Heart right ventricle (tissue), 16 donors: ENCODE data around the gene FRAS1. TPM values are rescaled to one million over a fixed set of nuclear protein-coding genes. Genes with fewer than 3 reads are reported as not detected.

Experiments used
- ATAC-seq, 8 donors: fragments of 200-7000 bp; cut with Tn5 transposase; one replicate each; pipeline ENCODE4 v1.9.1; 2020; ENCODE audit warnings: mild to moderate bottlenecking in 8 of 8, moderate library complexity in 8 of 8, moderate number of reproducible peaks in 1 of 8
- DNase-seq, 2 donors: peaks; one replicate each; pipeline ENCODE4 v3.0.0-alpha.2; 2020
- H3K27ac ChIP-seq, 10 donors: fragments of 200-600 bp; sonication (generic) in 2 of 10; one replicate each; pipeline versions ENCODE4 v1.5.0 to v1.8.0; 2020 to 2022; ENCODE audit warnings: mild to moderate bottlenecking in 3 of 10
- H3K27me3 ChIP-seq, 7 donors: fragments of 200-600 bp; one replicate each; pipeline ENCODE4 v1.8.0; 2021 to 2022; ENCODE audit warnings: mild to moderate bottlenecking in 2 of 7
- H3K36me3 ChIP-seq, 9 donors: fragments of 200-600 bp; sonication (generic) in 1 of 9; one replicate each; pipeline versions ENCODE4 v1.5.0 to v1.8.0; 2020 to 2022; ENCODE audit warnings: mild to moderate bottlenecking in 2 of 9
- H3K4me1 ChIP-seq, 9 donors: fragments of 200-600 bp; sonication (generic) in 1 of 9; one replicate each; pipeline versions ENCODE4 v1.5.0 to v1.8.0; 2020 to 2022; ENCODE audit warnings: mild to moderate bottlenecking in 4 of 9
- H3K4me3 ChIP-seq, 10 donors: fragments of 200-600 bp; sonication (generic) in 2 of 10; one replicate each; pipeline versions ENCODE4 v1.5.0 to v1.8.0; 2020 to 2022; ENCODE audit warnings: mild to moderate bottlenecking in 7 of 10, moderate library complexity in 2 of 10
- H3K9me3 ChIP-seq, 11 donors: fragments of 200-600 bp in 10 of 11; sonication (generic) in 2 of 11; one replicate each; pipeline versions ENCODE4 v1.5.0 to v1.8.0; 2013 to 2022; ENCODE audit warnings: mild to moderate bottlenecking in 2 of 11, control low read depth in 1 of 11, moderate library complexity in 1 of 11
- CTCF ChIP-seq, 9 donors: fragments of 200-600 bp; sonication (generic) in 2 of 9; IDR thresholded peaks; one replicate each; pipeline versions ENCODE4 v1.5.0 to v1.8.0; 2021 to 2022; ENCODE audit warnings: antibody characterized with exemption in 9 of 9, mild to moderate bottlenecking in 5 of 9, moderate library complexity in 1 of 9
- WGBS, 2 donors: extraction: QIAGEN DNeasy Blood & Tissue Kit; methylation state at CpG; one replicate each; pipeline ENCODE4 v1.1.7; 2013; ENCODE audit warnings: inconsistent platforms in 1 of 2; 5-methylcytosine and 5-hydroxymethylcytosine counted together
- intact Hi-C, 10 donors: fragments of 100-400 bp; cut with DNase I; formaldehyde crosslinking; loops; one replicate each; pipeline versions ENCODE4 v1.11.1 to v1.14.2; 2022
- polyA plus RNA-seq, 2 donors: library from polyadenylated mRNA; stranded (reverse); fragments of 200-250 nt; gene quantifications; one replicate each; pipeline ENCODE4 v1.2.3, GENCODE V29; 2013
- total RNA-seq, 10 donors: library from RNA; stranded (reverse); fragmentation: NEBNext Ultra II Directional in 3 of 10; extraction: Animal tissue kit (Norgen Biotek cat#: 25700) in 3 of 10; gene quantifications; one replicate each; pipeline versions ENCODE4 v1.2.1 to v1.2.4, GENCODE V29; 2021 to 2023
- donor health status: Arrhythmogenic right ventricular cardiomyopathy.
- donor health status: ischemic (EF 13 %, LVEDD 7.1; RV severe dilation, severe dysfunction).
- donor health status: healthy with polysubstance abuse.
- donor health status: DM: no; HTN: yes; CAD: no.
- donor health status: DM: no; HTN: no; CAD: no.
- donor health status: ischemic (EF 25% LVEDD 6.9; RV normal size, moderate dysfunction).
- donor health status: ischemic (EF 25% LVEDD 5.7; RV mildly dilated, moderate dysfunction).
- donor health status: healthy.
- donor health status: DM: yes; HTN: yes; CAD: no.
- donor health status: Ischemic cardiomyopathy.
- donor health status: ischemic (EF 35%, LVEDD 5.7; RV mildly dilated, moderate dysfunction).
- donor health status: nonischemic (EF 11% LVEDD 7.7; RV severe dilation, severe dysfunction).
- donor health status: DM: yes; HTN: yes; CAD: no.
- donor health status: PGD.
- donor health status: ischemic (EF 29% LVEDD 5.4; RV normal size, mild dysfunction).
- donor health status: nonischemic (EF 23%, LVEDD 6.1; RV moderate dilation, normal function).

The FRAS1 gene
- total and polyA plus RNA-seq, 12 donors = 0.93 to 6.2 (median 3.1) TPM

GRCh38 chr4:78439328-78439727 lies 382.2 kb downstream of the FRAS1 start:
- whole genome bisulfite sequencing, 2 donors = 73 to 74% methylated on average over 2 of the region's 2 CpGs
- Histone ChIP-seq H3K9me3 (no peaks in the 10 kb centered on the region), H3K36me3 (no peaks in the 10 kb centered on the region), H3K27me3 (no peaks in the 10 kb centered on the region), H3K4me3 (no peak overlapping the region), H3K27ac (no peak overlapping the region), H3K4me1 (no peaks in the 10 kb centered on the region)
- intact Hi-C loops = no loop called here
- TF ChIP-seq CTCF (IDR thresholded peaks at IDR 0.05) = no peak
- DNase-seq = no peak
- ATAC-seq = no peak

DNA sequence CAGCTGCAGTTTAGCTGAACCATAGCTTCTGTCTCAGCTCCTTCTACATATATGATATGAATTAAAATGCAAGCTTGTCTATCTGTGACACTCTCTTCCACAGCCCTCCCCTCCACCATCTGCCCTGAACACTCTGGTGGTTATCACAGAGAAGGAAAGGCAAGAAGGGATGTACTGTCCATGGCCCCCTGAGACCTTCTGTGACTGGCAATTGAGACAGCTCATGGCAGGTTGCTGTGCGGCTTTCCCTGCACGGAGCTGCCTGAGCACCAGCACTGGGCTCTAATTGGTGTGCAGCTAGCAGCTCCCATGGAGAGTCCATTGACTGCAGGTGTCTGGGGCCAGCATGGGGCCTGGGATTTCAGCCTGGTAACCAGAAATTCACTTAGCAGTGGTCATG lies 384.6 kb downstream of the FRAS1 start:
- TF ChIP-seq CTCF (IDR thresholded peaks at IDR 0.05) = no peak
- no peak for DNase-seq
- WGBS, 2 donors = 78 to 80% methylated on average over 2 of the region's 2 CpGs
- ATAC-seq = no peak
- no peaks in the 10 kb centered on the region for H3K36me3 ChIP-seq
- no peaks in the 10 kb centered on the region for H3K27me3 ChIP-seq
- intact Hi-C loops = no loop called here
- no peak overlapping the region for H3K27ac ChIP-seq
- H3K9me3 ChIP-seq = no peaks in the 10 kb centered on the region
- no peaks in the 10 kb centered on the region for H3K4me1 ChIP-seq
- no peak overlapping the region for H3K4me3 ChIP-seq

GRCh38 chr4:78446619-78447018 lies 389.5 kb downstream of the FRAS1 start:
- H3K27me3 ChIP-seq = no peaks in the 10 kb centered on the region
- no peak overlapping the region for H3K27ac ChIP-seq
- no peaks in the 10 kb centered on the region for H3K9me3 ChIP-seq
- DNase-seq (no peak), ATAC-seq (no peak)
- intact Hi-C loops = no loop called here
- H3K4me1 ChIP-seq = no peaks in the 10 kb centered on the region
- no peak for TF ChIP-seq CTCF (IDR thresholded peaks at IDR 0.05)
- 65 to 73% methylated on average over 5 of the region's 5 CpGs for whole genome bisulfite sequencing, 2 donors
- H3K4me3 ChIP-seq = no peak overlapping the region
- no peaks in the 10 kb centered on the region for H3K36me3 ChIP-seq

- DNase-seq (no peak), ATAC-seq (no peak)
- intact Hi-C loops = no loop called here
- Histone ChIP-seq H3K27ac (no peak overlapping the region), H3K27me3 (no peaks in the 10 kb centered on the region), H3K4me3 (no peak overlapping the region), H3K9me3 (no peaks in the 10 kb centered on the region), H3K4me1 (no peaks in the 10 kb centered on the region), H3K36me3 (no peaks in the 10 kb centered on the region)
- no peak for TF ChIP-seq CTCF (IDR thresholded peaks at IDR 0.05)
- WGBS, 2 donors = 80 to 81% methylated on average over 3 of the region's 3 CpGs
These were observed 394.3 kb downstream of the FRAS1 start for GRCh38 chr4:78451407-78451806.

GRCh38 chr4:78454016-78454415 lies 396.9 kb downstream of the FRAS1 start:
- intact Hi-C loops = no loop called here
- Histone ChIP-seq H3K4me3 (no peak overlapping the region), H3K9me3 (no peaks in the 10 kb centered on the region), H3K4me1 (no peaks in the 10 kb centered on the region), H3K27ac (no peak overlapping the region), H3K27me3 (no peaks in the 10 kb centered on the region), H3K36me3 (no peaks in the 10 kb centered on the region)
- WGBS, 2 donors = 75 to 87% methylated on average over 3 of the region's 3 CpGs
- DNase-seq (no peak), ATAC-seq (no peak)
- no peak for TF ChIP-seq CTCF (IDR thresholded peaks at IDR 0.05)
